ENCODE data around the gene OLFM2. TPM values are rescaled to one million over a fixed set of nuclear protein-coding genes. Genes with fewer than 3 reads are reported as not detected.
A peak's percentile ranks its signal among the peaks of the same experiment; 100 is the strongest.

The OLFM2 gene
- polyA plus RNA-seq, 3 donors, result 21.1 to 26.8 (median 21.1) TPM

GRCh38 chr19:9916719-9917118, 19.6 kb downstream of the OLFM2 start:
- DNase-seq (ENCODE audit: extremely low read depth in 1 of 11, low read depth in 9 of 11, low spot score in 4 of 11), result no peak

GRCh38 chr19:9914315-9915207, 21.8 kb downstream of the OLFM2 start:
- DNase-seq (ENCODE audit: extremely low read depth in 1 of 11, low read depth in 9 of 11, low spot score in 4 of 11), result peak in 7 of 11 donors; percentile 61 to 74 (median 68)

- DNase-seq (ENCODE audit: extremely low read depth in 1 of 11, low read depth in 9 of 11, low spot score in 4 of 11), result no peak
Measured at GRCh38 chr19:9914001-9914314, 22.4 kb downstream of the OLFM2 start.

GRCh38 chr19:9913237-9914000, 22.9 kb downstream of the OLFM2 start:
- no peak for DNase-seq (ENCODE audit: extremely low read depth in 1 of 11, low read depth in 9 of 11, low spot score in 4 of 11)

GRCh38 chr19:9912551-9913236, 23.6 kb downstream of the OLFM2 start:
- no peak for DNase-seq (ENCODE audit: extremely low read depth in 1 of 11, low read depth in 9 of 11, low spot score in 4 of 11)

- DNase-seq (ENCODE audit: extremely low read depth in 1 of 11, low read depth in 9 of 11, low spot score in 4 of 11), result no peak
Measured at GRCh38 chr19:9911524-9912185, 24.7 kb downstream of the OLFM2 start.

- DNase-seq (ENCODE audit: extremely low read depth in 1 of 11, low read depth in 9 of 11, low spot score in 4 of 11), result no peak
Measured at GRCh38 chr19:9910625-9911024, 25.7 kb downstream of the OLFM2 start.

GRCh38 chr19:9909251-9909650, 27.1 kb downstream of the OLFM2 start:
- peak in 3 of 11 donors; percentile 39 to 61 (median 50) for DNase-seq (ENCODE audit: extremely low read depth in 1 of 11, low read depth in 9 of 11, low spot score in 4 of 11)

GRCh38 chr19:9906475-9907087, 29.7 kb downstream of the OLFM2 start:
- DNase-seq (ENCODE audit: extremely low read depth in 1 of 11, low read depth in 9 of 11, low spot score in 4 of 11), result no peak

GRCh38 chr19:9903336-9903735, 33.0 kb downstream of the OLFM2 start:
- DNase-seq (ENCODE audit: extremely low read depth in 1 of 11, low read depth in 9 of 11, low spot score in 4 of 11), result no peak

GRCh38 chr19:9901642-9902041, 34.7 kb downstream of the OLFM2 start:
- no peak for DNase-seq (ENCODE audit: extremely low read depth in 1 of 11, low read depth in 9 of 11, low spot score in 4 of 11)

- no peak for DNase-seq (ENCODE audit: extremely low read depth in 1 of 11, low read depth in 9 of 11, low spot score in 4 of 11)
Measured at GRCh38 chr19:9901020-9901419, 35.3 kb downstream of the OLFM2 start.

- no peak for DNase-seq (ENCODE audit: extremely low read depth in 1 of 11, low read depth in 9 of 11, low spot score in 4 of 11)
Measured at GRCh38 chr19:9891609-9892373, 44.5 kb downstream of the OLFM2 start.

- DNase-seq (ENCODE audit: extremely low read depth in 1 of 11, low read depth in 9 of 11, low spot score in 4 of 11), result no peak
Measured at GRCh38 chr19:9885077-9885552, 51.2 kb downstream of the OLFM2 start.

GRCh38 chr19:9883764-9884163, 52.6 kb downstream of the OLFM2 start:
- DNase-seq (ENCODE audit: extremely low read depth in 1 of 11, low read depth in 9 of 11, low spot score in 4 of 11), result no peak

GRCh38 chr19:9883231-9883758, 53.0 kb downstream of the OLFM2 start:
- DNase-seq (ENCODE audit: extremely low read depth in 1 of 11, low read depth in 9 of 11, low spot score in 4 of 11), result peak in 7 of 11 donors; percentile 18 to 45 (median 32)

- no peak for DNase-seq (ENCODE audit: extremely low read depth in 1 of 11, low read depth in 9 of 11, low spot score in 4 of 11)
Measured at GRCh38 chr19:9881720-9882119, 54.6 kb downstream of the OLFM2 start.

Data from renal cortex interstitium (tissue), 11 donors.